Right renal cortex interstitium (tissue), 3 donors: Measurements from ENCODE around the gene LYG2. TPM values are rescaled to one million over a fixed set of nuclear protein-coding genes. Genes with fewer than 3 reads are reported as not detected.
"Not testable (repeated sequence)": the region's sequence is repeated elsewhere in the genome, so short reads cannot be mapped to it uniquely, and the experiment has no call there.

ENCODE experiments used
- DNase-seq, 3 donors: peaks; one replicate each; pipeline ENCODE4 v3.0.0-alpha.2; 2013; ENCODE audit warnings: low read depth in 3 of 3, low spot score in 2 of 3
- polyA plus RNA-seq, 3 donors: library from polyadenylated mRNA; unstranded; fragments of 120-200 nt; gene quantifications; one replicate each; pipeline ENCODE4 v1.2.1, GENCODE V29; 2013; ENCODE audit not compliant: insufficient read length in 3 of 3

LYG2 gene
- polyA plus RNA-seq, 3 donors = 0.19 to 0.33 (median 0.24) TPM

DNA sequence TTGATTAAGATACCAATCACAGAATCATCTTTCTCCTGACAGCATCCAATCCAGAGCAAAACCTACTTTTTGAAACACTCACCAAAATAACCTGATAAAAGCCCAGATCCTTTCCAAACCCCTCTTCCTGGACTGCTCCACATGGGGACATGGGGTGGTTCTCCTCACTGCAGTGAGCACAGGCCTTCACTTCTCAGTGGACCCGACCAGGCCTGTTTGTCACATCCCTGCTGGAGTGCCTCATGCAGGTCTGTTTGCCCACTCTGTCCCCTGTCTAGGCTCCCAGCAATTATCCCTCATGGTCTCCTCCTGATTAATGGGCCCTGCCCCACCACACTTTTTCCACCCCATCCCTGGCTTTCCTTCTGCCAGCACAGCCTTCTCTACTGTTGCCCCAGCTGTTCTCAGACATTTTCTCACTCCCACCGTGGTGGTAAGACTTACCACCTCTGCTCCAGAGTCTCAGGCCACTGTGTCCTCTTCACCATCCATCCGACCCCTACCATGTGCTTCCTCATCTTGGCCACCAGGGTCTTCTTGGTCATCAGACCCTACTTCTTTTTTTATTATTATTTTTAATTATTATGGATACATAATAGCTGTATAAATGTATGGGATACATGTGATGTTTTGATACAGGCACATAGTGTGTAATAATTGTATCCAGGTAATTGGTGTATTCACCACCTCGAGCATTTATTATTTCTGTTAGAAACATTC lies 53.3 kb downstream of the LYG2 start:
- no peak for DNase-seq

DNA sequence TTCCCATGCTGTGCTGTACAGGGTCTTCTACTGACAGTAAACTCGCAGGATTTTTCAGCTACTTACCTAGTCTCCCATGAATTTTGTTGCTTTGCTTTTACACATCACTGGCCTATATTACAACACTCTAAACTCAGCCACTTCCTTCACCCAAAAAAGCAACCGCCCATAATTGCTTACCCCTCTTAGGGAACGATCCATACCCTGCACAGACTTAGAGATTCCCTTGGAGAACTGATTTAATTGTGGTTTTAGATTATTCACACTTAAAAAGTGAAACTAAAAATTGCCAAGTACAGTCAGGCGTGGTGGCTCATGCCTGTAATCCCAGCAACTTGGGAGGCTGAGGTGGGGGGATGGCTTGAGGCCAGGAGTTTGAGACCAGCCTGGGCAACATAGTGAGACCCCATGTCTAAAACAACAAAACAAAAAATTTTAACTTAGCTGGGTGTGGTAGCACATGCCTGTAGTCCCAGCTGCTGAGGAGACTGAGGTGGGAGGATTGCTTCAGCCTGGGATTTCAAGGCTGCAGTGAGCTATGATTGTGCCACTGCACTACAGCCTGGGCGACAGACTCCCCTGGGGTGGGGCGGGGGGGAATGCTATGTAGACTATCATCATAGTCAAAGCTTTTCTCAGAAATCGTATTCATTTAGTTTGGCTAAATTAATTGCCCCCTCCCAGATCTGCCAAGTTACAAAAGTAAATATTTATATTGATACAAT lies 55.2 kb downstream of the LYG2 start:
- no peak for DNase-seq

GRCh38 chr2:99198103-99198841 lies 57.2 kb downstream of the LYG2 start:
- DNase-seq = no peak

DNA sequence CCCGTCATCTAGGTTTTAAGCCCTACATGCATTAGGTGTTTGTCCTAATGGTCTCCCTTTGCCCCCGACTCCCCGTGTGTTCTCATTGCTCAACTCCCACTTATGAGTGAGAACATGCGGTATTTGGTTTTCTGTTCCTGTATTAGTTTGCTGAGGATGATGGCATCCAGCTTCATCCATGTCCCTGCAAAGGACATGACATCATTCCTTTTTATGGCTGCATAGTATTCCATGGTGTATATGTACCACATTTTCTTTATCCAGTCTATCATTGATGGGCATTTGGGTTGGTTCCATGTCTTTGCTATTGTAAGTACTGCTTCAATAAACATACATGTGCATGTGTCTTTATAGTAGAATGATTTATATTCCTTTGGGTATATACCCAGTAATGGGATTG lies 63.1 kb downstream of the LYG2 start:
- DNase-seq = not testable (repeated sequence)

Other genes starting within 250 kb of the LYG2 start
- gene C2orf15, start 114.0 kb downstream of the LYG2 start, polyA plus RNA-seq = 10 to 100 TPM; 11.2 to 13.5 (median 12.5) TPM
- 10 to 100 TPM; 12.0 to 13.8 (median 13.3) TPM for gene TSGA10, start 100.7 kb downstream of the LYG2 start, polyA plus RNA-seq
- 10 to 100 TPM; 12.9 to 15.4 (median 13.6) TPM for gene LIPT1, start 100.7 kb downstream of the LYG2 start, polyA plus RNA-seq
- 10 to 100 TPM; 47.2 to 56.4 (median 54.1) TPM for gene MITD1, start 74.6 kb downstream of the LYG2 start, polyA plus RNA-seq
- gene MRPL30, start 74.5 kb downstream of the LYG2 start, polyA plus RNA-seq = 10 to 100 TPM; 51.9 to 58.8 (median 53.0) TPM
- gene LYG1, start 45.5 kb upstream of the LYG2 start, polyA plus RNA-seq = 1 to 10 TPM; 3.1 to 4.1 (median 4.0) TPM
- gene TXNDC9, start 80.7 kb upstream of the LYG2 start, polyA plus RNA-seq = 10 to 100 TPM; 47.4 to 54.5 (median 51.0) TPM
- gene EIF5B, start 81.7 kb upstream of the LYG2 start, polyA plus RNA-seq = 10 to 100 TPM; 70.0 to 80.8 (median 72.2) TPM
- 10 to 100 TPM; 48.5 to 57.5 (median 55.4) TPM for gene REV1, start 234.4 kb upstream of the LYG2 start, polyA plus RNA-seq